HFFc6 (cell line): Measurements from ENCODE around the gene TMF1. TPM values are rescaled to one million over a fixed set of nuclear protein-coding genes. Genes with fewer than 3 reads are reported as not detected.

ENCODE experiments used
- DNase-seq: peaks from one replicate; pipeline ENCODE4 v3.0.0-alpha.2; 2018
- H3K27ac Mint-ChIP-seq: 2 replicates; pipeline ENCODE4 v1.8.0; 2020; ENCODE audit warnings: mild to moderate bottlenecking, mixed read lengths
- H3K27me3 Mint-ChIP-seq: 2 replicates; pipeline ENCODE4 v1.8.0; 2021; ENCODE audit warnings: mild to moderate bottlenecking, moderate library complexity, mixed read lengths; ENCODE audit not compliant: insufficient read depth
- H3K36me3 Mint-ChIP-seq: 2 replicates; pipeline ENCODE4 v1.8.0; 2021; ENCODE audit warnings: low read depth, mixed read lengths
- H3K4me1 Mint-ChIP-seq: 2 replicates; pipeline ENCODE4 v1.8.0; 2020; ENCODE audit warnings: low read depth, mixed read lengths
- H3K4me3 Mint-ChIP-seq: 2 replicates; pipeline ENCODE4 v1.8.0; 2020; ENCODE audit warnings: mild to moderate bottlenecking, moderate library complexity, mixed read lengths
- H3K9me3 Mint-ChIP-seq: 2 replicates; pipeline ENCODE4 v1.8.0; 2020; ENCODE audit warnings: mild to moderate bottlenecking, mixed read lengths
- total RNA-seq, 6 experiments: library from RNA; stranded (reverse); fragmentation: NEBNext Ultra II Directional; extraction: Animal tissue kit (Norgen Biotek cat#: 25700); gene quantifications; 2 replicates in 1 of 6; 3 replicates in 5 of 6; pipeline ENCODE4 v1.2.3, GENCODE V29; 2021
- TF ChIP-seq, protein P1 (sequence below): fragments of 200-600 bp; sonication (generic); IDR thresholded peaks from 2 replicates; pipeline ENCODE4 v1.5.0; 2021; ENCODE audit warnings: antibody characterized with exemption, mild to moderate bottlenecking

TMF1 gene
- total RNA-seq, 6 experiments from 2014 or later, result 43.7 to 46.9 (median 45.2) TPM

GRCh38 chr3:69058180-69058946, 6.2 kb upstream of the TMF1 start:
- no peaks in the 10 kb centered on the region for H3K9me3 Mint-ChIP-seq
- H3K27ac Mint-ChIP-seq, result no peak overlapping the region
- H3K4me1 Mint-ChIP-seq, result no peaks in the 10 kb centered on the region
- H3K27me3 Mint-ChIP-seq, result no peaks in the 10 kb centered on the region
- TF ChIP-seq, protein P1, sequence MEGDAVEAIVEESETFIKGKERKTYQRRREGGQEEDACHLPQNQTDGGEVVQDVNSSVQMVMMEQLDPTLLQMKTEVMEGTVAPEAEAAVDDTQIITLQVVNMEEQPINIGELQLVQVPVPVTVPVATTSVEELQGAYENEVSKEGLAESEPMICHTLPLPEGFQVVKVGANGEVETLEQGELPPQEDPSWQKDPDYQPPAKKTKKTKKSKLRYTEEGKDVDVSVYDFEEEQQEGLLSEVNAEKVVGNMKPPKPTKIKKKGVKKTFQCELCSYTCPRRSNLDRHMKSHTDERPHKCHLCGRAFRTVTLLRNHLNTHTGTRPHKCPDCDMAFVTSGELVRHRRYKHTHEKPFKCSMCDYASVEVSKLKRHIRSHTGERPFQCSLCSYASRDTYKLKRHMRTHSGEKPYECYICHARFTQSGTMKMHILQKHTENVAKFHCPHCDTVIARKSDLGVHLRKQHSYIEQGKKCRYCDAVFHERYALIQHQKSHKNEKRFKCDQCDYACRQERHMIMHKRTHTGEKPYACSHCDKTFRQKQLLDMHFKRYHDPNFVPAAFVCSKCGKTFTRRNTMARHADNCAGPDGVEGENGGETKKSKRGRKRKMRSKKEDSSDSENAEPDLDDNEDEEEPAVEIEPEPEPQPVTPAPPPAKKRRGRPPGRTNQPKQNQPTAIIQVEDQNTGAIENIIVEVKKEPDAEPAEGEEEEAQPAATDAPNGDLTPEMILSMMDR, result no peak
- H3K36me3 Mint-ChIP-seq, result peaks cover 33% of the 10 kb centered on the region
- no peak overlapping the region for H3K4me3 Mint-ChIP-seq
- DNase-seq, result no peak

DNA sequence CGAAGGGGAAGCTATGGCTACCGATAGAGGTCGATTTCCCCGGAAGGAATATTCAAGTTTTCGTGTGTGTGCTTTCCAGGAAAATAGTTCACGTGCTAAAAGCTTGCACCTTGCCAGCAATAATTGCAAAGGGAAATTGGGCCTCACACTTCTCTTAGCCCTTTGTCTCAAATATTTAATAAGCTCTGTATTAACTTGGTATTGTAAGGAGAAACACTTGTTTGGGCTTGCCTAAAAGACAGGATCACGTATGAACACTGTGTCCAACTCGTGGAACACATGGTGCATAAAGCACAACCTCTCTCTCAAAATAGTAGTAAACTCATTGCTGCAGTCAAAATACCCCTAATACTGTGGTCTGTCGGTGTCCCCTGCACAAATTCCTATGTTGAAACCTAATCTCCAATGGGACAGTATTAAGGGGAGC, 352 bp upstream of the TMF1 start:
- H3K9me3 Mint-ChIP-seq, result no peaks in the 10 kb centered on the region
- DNase-seq, result no peak
- H3K27me3 Mint-ChIP-seq, result no peaks in the 10 kb centered on the region
- H3K4me3 Mint-ChIP-seq, result peak overlapping the region; percentile 91
- H3K27ac Mint-ChIP-seq, result peak overlapping the region; percentile 99
- peaks cover 35% of the 10 kb centered on the region for H3K36me3 Mint-ChIP-seq
- peaks cover 28% of the 10 kb centered on the region for H3K4me1 Mint-ChIP-seq
- TF ChIP-seq, protein P1, result no peak

DNA sequence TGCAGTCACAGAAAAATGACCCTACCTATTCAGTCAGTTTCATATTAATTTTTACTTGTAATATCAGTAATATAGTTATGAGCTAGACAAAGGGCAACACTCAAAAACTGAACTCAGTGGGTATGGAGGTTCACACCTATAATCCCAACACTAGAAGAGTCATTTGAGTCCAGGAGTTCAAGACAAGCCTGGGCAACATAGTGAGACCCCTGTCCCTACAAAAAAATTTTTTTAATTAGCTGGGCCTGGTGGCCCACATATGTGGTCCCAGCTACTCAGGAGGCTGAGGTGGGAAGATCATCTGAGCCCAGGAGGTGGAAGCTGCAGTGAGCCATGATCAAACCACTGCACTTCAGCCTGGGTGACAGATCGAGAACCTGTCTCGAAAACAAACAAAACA, 3.1 kb downstream of the TMF1 start:
- Mint-ChIP-seq H3K4me1 (peaks cover 44% of the 10 kb centered on the region), H3K27me3 (no peaks in the 10 kb centered on the region), H3K36me3 (peaks cover 40% of the 10 kb centered on the region), H3K9me3 (no peaks in the 10 kb centered on the region), H3K27ac (peak overlapping the region; percentile 26; the same call in 1 of the 2 replicates), H3K4me3 (peak overlapping the region; percentile 91)
- TF ChIP-seq, protein P1, result no peak
- DNase-seq, result no peak

- Mint-ChIP-seq H3K9me3 (no peaks in the 10 kb centered on the region), H3K36me3 (peaks cover 41% of the 10 kb centered on the region), H3K4me3 (no peak overlapping the region), H3K27me3 (no peaks in the 10 kb centered on the region; the same call in 1 of the 2 replicates), H3K27ac (no peak overlapping the region), H3K4me1 (peaks cover 33% of the 10 kb centered on the region)
- TF ChIP-seq, protein P1, result no peak
- no peak for DNase-seq
These were observed 7.5 kb downstream of the TMF1 start for GRCh38 chr3:69044608-69045007.

DNA sequence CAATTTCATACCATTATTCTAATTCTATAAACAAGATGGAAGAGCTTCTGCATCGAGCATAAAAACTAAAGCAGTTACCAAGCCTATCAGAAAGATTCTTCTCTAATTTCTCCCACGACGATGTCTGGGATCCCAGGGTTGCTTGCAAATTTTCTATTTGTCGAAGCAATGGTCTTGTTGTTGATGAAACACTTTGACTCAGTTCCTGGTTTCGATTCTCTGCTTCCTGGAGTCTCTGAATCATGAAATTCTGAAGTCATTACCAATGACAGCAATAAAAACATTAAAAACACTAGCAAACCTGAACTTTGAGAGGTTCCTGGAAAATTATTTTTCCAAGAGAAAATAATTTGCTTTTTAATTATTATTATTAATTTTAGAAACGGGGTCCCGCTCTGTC, 18.7 kb downstream of the TMF1 start:
- H3K9me3 Mint-ChIP-seq, result no peaks in the 10 kb centered on the region
- H3K27ac Mint-ChIP-seq, result peak overlapping the region; percentile 80
- H3K27me3 Mint-ChIP-seq, result 0 out of 2 replicates have a peak, but pooled peaks cover 3% of the 10 kb centered on the region
- peaks cover 43% of the 10 kb centered on the region for H3K4me1 Mint-ChIP-seq
- H3K4me3 Mint-ChIP-seq, result peak overlapping the region; percentile 41; the same call in 1 of the 2 replicates
- H3K36me3 Mint-ChIP-seq, result peaks cover 44% of the 10 kb centered on the region
- TF ChIP-seq, protein P1, result no peak
- peak; percentile 66 for DNase-seq
